IMR-90 (cell line): Measurements from ENCODE around the gene ROBO1. TPM values are rescaled to one million over a fixed set of nuclear protein-coding genes. Genes with fewer than 3 reads are reported as not detected.
A peak's percentile ranks its signal among the peaks of the same experiment; 100 is the strongest.

ENCODE experiments used
- ATAC-seq: fragments of 200-7000 bp; cut with Tn5 transposase; 2 replicates; pipeline ENCODE4 v1.9.1; 2020; ENCODE audit warnings: low read depth, mild to moderate bottlenecking, moderate library complexity
- BruUV-seq: library from RNA; stranded (reverse); fragments of 400-500 nt; replicated peaks from 2 replicates; lab custom pipeline; 2021; lab: Mats Ljungman, UMichigan
- CTCF ChIA-PET: fragments of 300-600 bp; formaldehyde crosslinking; extraction: SDS; loops from one replicate; lab custom pipeline; 2021; ENCODE audit warnings: antibody characterized with exemption; lab: Yijun Ruan, JAX
- POLR2A ChIA-PET: fragments of 300-600 bp; sonication (Branson Sonifier 250); formaldehyde crosslinking; loops from one replicate; lab custom pipeline; 2022; ENCODE audit warnings: antibody characterized with exemption; ENCODE audit not compliant: unreplicated experiment; lab: Charles Lee
- DNase-seq: peaks from one replicate; pipeline ENCODE4 v3.0.0; 2013
- H2AFZ ChIP-seq: replicated peaks from 2 replicates; pipeline ENCODE3; 2013; ENCODE audit warnings: low read length, mild to moderate bottlenecking; ENCODE audit not compliant: poor library complexity
- H2AK5ac ChIP-seq: 2 replicates; pipeline ENCODE4 v1.6.1; 2013; ENCODE audit warnings: low read depth, low read length, inconsistent platforms
- H2AK9ac ChIP-seq: replicated peaks from 2 replicates; pipeline ENCODE3; 2013; ENCODE audit warnings: mild to moderate bottlenecking, low read depth, low read length, moderate library complexity; ENCODE audit not compliant: poor library complexity
- H2BK120ac ChIP-seq: 2 replicates; pipeline ENCODE4 v1.6.1; 2013; ENCODE audit warnings: low read depth, low read length, inconsistent platforms
- H2BK15ac ChIP-seq: 3 replicates; pipeline ENCODE4 v1.6.1; 2013; ENCODE audit warnings: low read depth, low read length, inconsistent platforms
- H2BK20ac ChIP-seq: 2 replicates; pipeline ENCODE4 v1.6.1; 2013; ENCODE audit warnings: low read depth, mild to moderate bottlenecking, inconsistent platforms, low read length, moderate library complexity
- H2BK5ac ChIP-seq: 2 replicates; pipeline ENCODE4 v1.6.1; 2013; ENCODE audit warnings: mild to moderate bottlenecking, low read depth, low read length, inconsistent platforms; ENCODE audit not compliant: poor library complexity, severe bottlenecking
- H3K14ac ChIP-seq: replicated peaks from 2 replicates; pipeline ENCODE4 v1.6.1; 2013; ENCODE audit warnings: low read depth, low read length, inconsistent platforms
- H3K18ac ChIP-seq: 2 replicates; pipeline ENCODE4 v1.6.1; 2013; ENCODE audit warnings: low read depth, low read length, control low read depth
- H3K23ac ChIP-seq: 2 replicates; pipeline ENCODE4 v1.6.1; 2013; ENCODE audit warnings: low read depth, low read length, inconsistent platforms
- H3K27ac ChIP-seq: 2 replicates; pipeline ENCODE4 v1.5.1; 2013; ENCODE audit warnings: mild to moderate bottlenecking, control low read depth, low read length; ENCODE audit not compliant: insufficient read depth
- H3K27me3 ChIP-seq: 2 replicates; pipeline ENCODE4 v1.6.1; 2013; ENCODE audit warnings: low read length; ENCODE audit not compliant: control insufficient read depth, insufficient read depth
- H3K36me3 ChIP-seq: 2 replicates; pipeline ENCODE4 v1.6.1; 2013; ENCODE audit warnings: low read length, mixed read lengths; ENCODE audit not compliant: control insufficient read depth, insufficient read depth
- H3K4ac ChIP-seq: 2 replicates; pipeline ENCODE4 v1.6.1; 2013; ENCODE audit warnings: low read depth, low read length, inconsistent platforms
- H3K4me1 ChIP-seq: 2 replicates; pipeline ENCODE4 v1.6.1; 2013; ENCODE audit warnings: low read length, mixed read lengths; ENCODE audit not compliant: control insufficient read depth, insufficient read depth
- H3K4me2 ChIP-seq: 2 replicates; pipeline ENCODE4 v1.6.1; 2013; ENCODE audit warnings: low read depth, mild to moderate bottlenecking, control low read depth, low read length, moderate library complexity
- H3K4me3 ChIP-seq: 2 replicates; pipeline ENCODE4 v1.5.1; 2013; ENCODE audit warnings: low read depth, mild to moderate bottlenecking, control low read depth, low read length, moderate library complexity; ENCODE audit not compliant: insufficient read depth
- H3K56ac ChIP-seq: 2 replicates; pipeline ENCODE4 v1.6.1; 2013; ENCODE audit warnings: low read length, inconsistent platforms; ENCODE audit not compliant: insufficient read depth; ENCODE audit errors: extremely low read depth
- H3K79me1 ChIP-seq, 2 experiments: 2 replicates each; pipeline ENCODE4 v1.6.1; 2013; ENCODE audit warnings: low read length in 2 of 2, inconsistent platforms in 1 of 2, low read depth in 1 of 2
- H3K9ac ChIP-seq: 2 replicates; pipeline ENCODE4 v1.6.1; 2013; ENCODE audit warnings: low read depth, low read length, control low read depth
- H3K9me1 ChIP-seq: 2 replicates; pipeline ENCODE4 v1.6.1; 2013; ENCODE audit warnings: low read length, inconsistent platforms; ENCODE audit not compliant: insufficient read depth
- H3K9me3 ChIP-seq: 2 replicates; pipeline ENCODE4 v1.6.1; 2013; ENCODE audit warnings: low read length; ENCODE audit not compliant: control insufficient read depth, insufficient read depth
- H4K20me1 ChIP-seq: 2 replicates; pipeline ENCODE4 v1.6.1; 2013; ENCODE audit warnings: low read length, inconsistent platforms; ENCODE audit not compliant: insufficient read depth
- H4K5ac ChIP-seq: 2 replicates; pipeline ENCODE4 v1.6.1; 2013; ENCODE audit warnings: mild to moderate bottlenecking, low read depth, low read length, control low read depth
- H4K8ac ChIP-seq, 2 experiments: 2 replicates each; pipeline ENCODE4 v1.6.1; 2013; ENCODE audit warnings: low read depth in 2 of 2, low read length in 2 of 2, control low read depth in 1 of 2, inconsistent platforms in 1 of 2
- H4K91ac ChIP-seq: 2 replicates; pipeline ENCODE4 v1.6.1; 2013; ENCODE audit warnings: low read depth, low read length, inconsistent platforms; ENCODE audit not compliant: insufficient read depth
- CTCF ChIP-seq: conservative IDR thresholded peaks from 2 replicates; pipeline ENCODE4 v1.5.1; 2012; ENCODE audit warnings: mild to moderate bottlenecking, low read depth, low read length, improper control_type of control experiment
- MAFK ChIP-seq: IDR thresholded peaks from 2 replicates; pipeline ENCODE4 v1.6.1; 2012; ENCODE audit warnings: low read depth, low read length, improper control_type of control experiment
- WGBS, 2 experiments: methylation state at CpG; one replicate each; pipeline versions ENCODE4 v1.1.5 to v1.1.7; 2013; ENCODE audit warnings: missing lambda C conversion rate in 2 of 2; ENCODE audit not compliant: insufficient read length in 1 of 2; ENCODE audit errors: extremely low coverage in 2 of 2; 5-methylcytosine and 5-hydroxymethylcytosine counted together
- dilution Hi-C: fragments of 300-500 bp; cut with HindIII; formaldehyde crosslinking; loops from one replicate; pipeline ENCODE4 v1.14.3; 2018; ENCODE audit warnings: low sequenced_read_pairs; ENCODE audit not compliant: unreplicated experiment
- in situ Hi-C: fragments of 300-500 bp; cut with MboI; formaldehyde crosslinking; loops from 3 replicates; pipeline ENCODE4 v1.14.3; 2019; ENCODE audit warnings: low sequenced_read_pairs, inconsistent platforms, mixed read lengths
- intact Hi-C: fragments of 100-400 bp; cut with micrococcal nuclease; formaldehyde crosslinking; loops from 2 replicates; pipeline ENCODE4 v1.10.0; 2022
- polyA plus RNA-seq, 3 experiments: library from polyadenylated mRNA; depleted of rRNA; stranded (reverse); fragments of >200 nt; gene quantifications; 2 replicates each; pipeline ENCODE4 v1.2.3, GENCODE V29; 2012; ENCODE audit warnings: low replicate concordance in 1 of 3
- total RNA-seq: library from RNA; depleted of rRNA; stranded (reverse); fragments of >200 nt; gene quantifications from 2 replicates; pipeline ENCODE4 v1.2.3, GENCODE V29; 2012

Gene ROBO1
- total and polyA plus RNA-seq, 2 of the 4 experiments (the other 2 are of a cell fraction), result 24.1 to 53.9 TPM

GRCh38 chr3:79103307-79103706 lies 664.5 kb downstream of the ROBO1 start:
- no CpG with 5 or more reads among the region's 5 CpGs for WGBS, 2 experiments
- Histone ChIP-seq H3K56ac (no peak overlapping the region), H2AFZ (no peak overlapping the region), H3K4me2 (no peak overlapping the region), H3K9me1 (no peaks in the 10 kb centered on the region), H2BK20ac (no peak overlapping the region), H3K27ac (no peak overlapping the region), H2AK9ac (no peak overlapping the region), H3K4me3 (no peak overlapping the region), H2AK5ac (no peak overlapping the region), H3K23ac (no peak overlapping the region), H2BK5ac (no peak overlapping the region), H4K20me1 (no peaks in the 10 kb centered on the region), H3K4ac (no peak overlapping the region), H3K9ac (no peak overlapping the region), H3K4me1 (no peaks in the 10 kb centered on the region), H3K27me3 (no peaks in the 10 kb centered on the region), H4K91ac (no peak overlapping the region), H3K79me1 (no peaks in the 10 kb centered on the region), H3K9me3 (no peaks in the 10 kb centered on the region), H4K5ac (no peak overlapping the region), H2BK15ac (no peak overlapping the region), H2BK120ac (no peak overlapping the region), H3K36me3 (no peaks in the 10 kb centered on the region), H3K14ac (no peak overlapping the region), H4K8ac (no peak overlapping the region), H3K18ac (no peak overlapping the region)
- POLR2A ChIA-PET, result no interaction called here
- dilution Hi-C loops, result no loop called here
- in situ Hi-C loops, result no loop called here
- CTCF ChIA-PET, result interaction anchor here (0.6 to 3.7 kb wide), 3 partner anchors 10 to 252 kb away, joined by 3 to 21 read pairs (median 4); no protein-coding TSS in a partner anchor
- TF ChIP-seq MAFK (peak; percentile 95), CTCF (no peak)
- intact Hi-C loops, result loop anchor here (10.0 kb wide), 1 partner anchor 131 kb away; no protein-coding TSS in a partner anchor
- no TSS peak for BruUV-seq
- DNase-seq (no peak), ATAC-seq (no peak)
